Hippocampal formation (tissue), 2 donors: Measurements from ENCODE around the gene PRKD3.
A peak's percentile ranks its signal among the peaks of the same experiment; 100 is the strongest.

Source experiments
- DNase-seq, 2 donors: peaks; one replicate each; lab custom pipeline; 2025; lab: John Stamatoyannopoulos, UW

The PRKD3 gene

GRCh38 chr2:37324786-37325624 is at the start of gene PRKD3:
Gene PRKD3, minus strand, starts transcription at chr2:37324833. Its CDS starts 8,309 bp downstream, at chr2:37316524.
- peak in 1 of 2 donors; percentile 67 for DNase-seq

GRCh38 chr2:37372000-37372399 is 47.4 kb upstream of the PRKD3 start:
- no peak for DNase-seq

GRCh38 chr2:37370666-37371065 is 46.0 kb upstream of the PRKD3 start:
- no peak for DNase-seq

GRCh38 chr2:37367984-37368383 is 43.4 kb upstream of the PRKD3 start:
- no peak for DNase-seq

GRCh38 chr2:37367310-37367709 is 42.7 kb upstream of the PRKD3 start:
- DNase-seq: no peak

- DNase-seq: no peak
These were observed 42.1 kb upstream of the PRKD3 start for GRCh38 chr2:37366773-37367172.

GRCh38 chr2:37365669-37366068 is 41.0 kb upstream of the PRKD3 start:
- no peak for DNase-seq

- DNase-seq: no peak
These were observed 39.7 kb upstream of the PRKD3 start for GRCh38 chr2:37364351-37364750.

GRCh38 chr2:37361994-37362698 is 37.5 kb upstream of the PRKD3 start:
- DNase-seq: no peak

- no peak for DNase-seq
These were observed 36.7 kb upstream of the PRKD3 start for GRCh38 chr2:37361216-37361815.

- DNase-seq: no peak
These were observed 33.8 kb upstream of the PRKD3 start for GRCh38 chr2:37358466-37358865.

- no peak for DNase-seq
These were observed 32.9 kb upstream of the PRKD3 start for GRCh38 chr2:37357530-37357929.

GRCh38 chr2:37357069-37357468 is 32.4 kb upstream of the PRKD3 start:
- DNase-seq: no peak

- no peak for DNase-seq
These were observed 31.7 kb upstream of the PRKD3 start for GRCh38 chr2:37356299-37356698.

GRCh38 chr2:37355735-37356134 is 31.1 kb upstream of the PRKD3 start:
- no peak for DNase-seq

- no peak for DNase-seq
These were observed 29.9 kb upstream of the PRKD3 start for GRCh38 chr2:37354531-37354930.

- DNase-seq: no peak
These were observed 25.4 kb upstream of the PRKD3 start for GRCh38 chr2:37350034-37350433.

GRCh38 chr2:37349231-37349860 is 24.7 kb upstream of the PRKD3 start:
- DNase-seq: no peak

GRCh38 chr2:37348155-37348554 is 23.5 kb upstream of the PRKD3 start:
- DNase-seq: no peak

- peak in 1 of 2 donors; percentile 6 for DNase-seq
These were observed 20.1 kb upstream of the PRKD3 start, which contains the start of gene QPCT for GRCh38 chr2:37344453-37345361. Gene QPCT, plus strand, starts transcription at chr2:37344630. Its CDS starts 102 bp downstream, at chr2:37344732.
